ENCODE measurements around the gene TMEM239.

- no peak for TF ChIP-seq POLR2AphosphoS5 (IDR thresholded peaks at IDR 0.05)
- TF ChIP-seq CTCF (IDR thresholded peaks at IDR 0.05), result no peak
- no peak for TF ChIP-seq POLR2A (IDR thresholded peaks at IDR 0.05)
Measured at GRCh38 chr20:2838847-2839671, 22.9 kb downstream of the TMEM239 start.
